ENCODE measurements around the gene ZNF646. TPM values are rescaled to one million over a fixed set of nuclear protein-coding genes. Genes with fewer than 3 reads are reported as not detected.

The ZNF646 gene
- total RNA-seq, 2 donors from 2014 or later, result 12.7 to 14.5 TPM

GRCh38 chr16:31080035-31080629 lies 5.9 kb downstream of the ZNF646 start:
- WGBS, 2 donors, result 96 to 100% methylated on average over 4 to 40 of the region's 40 CpGs
- Histone ChIP-seq H3K9me3 (no peaks in the 10 kb centered on the region), H3K27me3 (no peaks in the 10 kb centered on the region), H3K4me3 (no peak overlapping the region), H3K27ac (no peak overlapping the region), H3K36me3 (replicated peaks in 1 of 2; ENCODE audit: insufficient read depth in 1 of 2, low read depth in 2 of 2) (peaks cover 8 to 33% of the 10 kb centered on the region in 2 donors), H3K4me1 (peaks cover 7% of the 10 kb centered on the region)
- ATAC-seq, result no peak
- intact Hi-C loops (cut with DNase I), result no loop called here
- no peak for DNase-seq
- no peak for TF ChIP-seq POLR2A (IDR thresholded peaks at IDR 0.05)
- TF ChIP-seq CTCF (IDR thresholded peaks at IDR 0.05), result no peak

- DNase-seq (no peak), ATAC-seq (no peak)
- WGBS, 2 donors, result 88 to 90% methylated on average over 10 to 12 of the region's 13 CpGs
- TF ChIP-seq CTCF (IDR thresholded peaks at IDR 0.05), result no peak
- TF ChIP-seq POLR2A (IDR thresholded peaks at IDR 0.05), result no peak
- Histone ChIP-seq H3K4me3 (no peak overlapping the region), H3K36me3 (replicated peaks in 1 of 2; ENCODE audit: insufficient read depth in 1 of 2, low read depth in 2 of 2) (peaks cover 8 to 33% of the 10 kb centered on the region in 2 donors), H3K27ac (no peak overlapping the region), H3K4me1 (no peaks in the 10 kb centered on the region), H3K27me3 (no peaks in the 10 kb centered on the region), H3K9me3 (no peaks in the 10 kb centered on the region)
- intact Hi-C loops (cut with DNase I), result no loop called here
Observed at GRCh38 chr16:31080756-31081419, 6.7 kb downstream of the ZNF646 start.

- TF ChIP-seq CTCF (IDR thresholded peaks at IDR 0.05), result no peak
- no peak for TF ChIP-seq POLR2A (IDR thresholded peaks at IDR 0.05)
- intact Hi-C loops (cut with DNase I), result no loop called here
- no peak for DNase-seq
- Histone ChIP-seq H3K9me3 (no peaks in the 10 kb centered on the region), H3K27ac (no peak overlapping the region), H3K36me3 (replicated peaks in 1 of 2; ENCODE audit: insufficient read depth in 1 of 2, low read depth in 2 of 2) (peaks cover 8 to 31% of the 10 kb centered on the region in 2 donors), H3K27me3 (no peaks in the 10 kb centered on the region), H3K4me1 (no peaks in the 10 kb centered on the region), H3K4me3 (no peak overlapping the region)
- no peak for ATAC-seq
- WGBS, 2 donors, result 80 to 83% methylated on average over 13 to 23 of the region's 26 CpGs
Observed at GRCh38 chr16:31081428-31082351, 7.5 kb downstream of the ZNF646 start.

- Histone ChIP-seq H3K36me3 (replicated peaks in 1 of 2; ENCODE audit: insufficient read depth in 1 of 2, low read depth in 2 of 2) (peaks cover 8 to 27% of the 10 kb centered on the region in 2 donors), H3K9me3 (no peaks in the 10 kb centered on the region), H3K27ac (no peak overlapping the region), H3K4me3 (no peak overlapping the region), H3K27me3 (no peaks in the 10 kb centered on the region), H3K4me1 (no peaks in the 10 kb centered on the region)
- TF ChIP-seq POLR2A (IDR thresholded peaks at IDR 0.05) (no peak), CTCF (IDR thresholded peaks at IDR 0.05) (no peak)
- no peak for ATAC-seq
- WGBS, 2 donors, result 63 to 82% methylated on average over 3 to 14 of the region's 14 CpGs
- DNase-seq, result no peak
- intact Hi-C loops (cut with DNase I), result no loop called here
Observed at GRCh38 chr16:31082368-31083045, 8.3 kb downstream of the ZNF646 start.

Measured in body of pancreas (tissue), 4 donors.